ENCODE data around the gene PITPNM3.

GRCh38 chr17:6557040-6557438, 684 bp upstream of the PITPNM3 start:
- TF ChIP-seq CTCF (IDR thresholded peaks at IDR 0.05): no peak
- TF ChIP-seq POLR2A (IDR thresholded peaks at IDR 0.05): no peak

Data from heart left ventricle (tissue), 13 donors.